ENCODE data around the gene BAHCC1.

The BAHCC1 gene

GRCh38 chr17:81428516-81428915 lies 33.3 kb downstream of the BAHCC1 start:
- H3K4me3 Mint-ChIP-seq, result no peak overlapping the region
- H3K27ac Mint-ChIP-seq, result no peak overlapping the region
- H3K27me3 Mint-ChIP-seq, result peaks cover 2% of the 10 kb centered on the region
- H3K36me3 Mint-ChIP-seq, result no peaks in the 10 kb centered on the region
- no peaks in the 10 kb centered on the region for H3K9me3 Mint-ChIP-seq (ENCODE audit: low read depth)
- peaks cover 11% of the 10 kb centered on the region for H3K4me1 Mint-ChIP-seq (ENCODE audit: low read depth)

- Mint-ChIP-seq H3K4me1 (ENCODE audit: low read depth) (peaks cover 11% of the 10 kb centered on the region), H3K36me3 (no peaks in the 10 kb centered on the region), H3K9me3 (ENCODE audit: low read depth) (no peaks in the 10 kb centered on the region), H3K4me3 (no peak overlapping the region), H3K27me3 (peaks cover 2% of the 10 kb centered on the region), H3K27ac (no peak overlapping the region)
Observed at GRCh38 chr17:81428948-81429774, 33.9 kb downstream of the BAHCC1 start.

- peaks cover 2% of the 10 kb centered on the region for H3K27me3 Mint-ChIP-seq
- H3K4me3 Mint-ChIP-seq, result no peak overlapping the region
- no peak overlapping the region for H3K27ac Mint-ChIP-seq
- H3K4me1 Mint-ChIP-seq (ENCODE audit: low read depth), result peaks cover 11% of the 10 kb centered on the region
- no peaks in the 10 kb centered on the region for H3K9me3 Mint-ChIP-seq (ENCODE audit: low read depth)
- no peaks in the 10 kb centered on the region for H3K36me3 Mint-ChIP-seq
Observed at GRCh38 chr17:81429821-81430551, 34.7 kb downstream of the BAHCC1 start.

- Mint-ChIP-seq H3K36me3 (no peaks in the 10 kb centered on the region), H3K27me3 (peaks cover 2% of the 10 kb centered on the region), H3K4me1 (ENCODE audit: low read depth) (peaks cover 11% of the 10 kb centered on the region), H3K27ac (no peak overlapping the region), H3K4me3 (no peak overlapping the region), H3K9me3 (ENCODE audit: low read depth) (no peaks in the 10 kb centered on the region)
Observed at GRCh38 chr17:81431545-81432482, 36.6 kb downstream of the BAHCC1 start.

GRCh38 chr17:81432941-81433340 lies 37.7 kb downstream of the BAHCC1 start:
- Mint-ChIP-seq H3K27ac (no peak overlapping the region), H3K27me3 (peaks cover 2% of the 10 kb centered on the region), H3K9me3 (ENCODE audit: low read depth) (no peaks in the 10 kb centered on the region), H3K36me3 (no peaks in the 10 kb centered on the region), H3K4me3 (no peak overlapping the region), H3K4me1 (ENCODE audit: low read depth) (peaks cover 7% of the 10 kb centered on the region)

GRCh38 chr17:81433656-81434055 lies 38.4 kb downstream of the BAHCC1 start:
- H3K4me3 Mint-ChIP-seq, result no peak overlapping the region

GRCh38 chr17:81434072-81434471 lies 38.8 kb downstream of the BAHCC1 start:
- H3K27me3 Mint-ChIP-seq, result peaks cover 2% of the 10 kb centered on the region
- no peaks in the 10 kb centered on the region for H3K9me3 Mint-ChIP-seq (ENCODE audit: low read depth)
- H3K36me3 Mint-ChIP-seq, result no peaks in the 10 kb centered on the region
- H3K4me1 Mint-ChIP-seq (ENCODE audit: low read depth), result peaks cover 8% of the 10 kb centered on the region
- H3K4me3 Mint-ChIP-seq, result no peak overlapping the region
- no peak overlapping the region for H3K27ac Mint-ChIP-seq

More at GRCh38 chr17:81433656-81434055, 38.4 kb downstream of the BAHCC1 start:
- peaks cover 9% of the 10 kb centered on the region for H3K4me1 Mint-ChIP-seq (ENCODE audit: low read depth)
- no peak overlapping the region for H3K27ac Mint-ChIP-seq
- peaks cover 2% of the 10 kb centered on the region for H3K27me3 Mint-ChIP-seq
- H3K9me3 Mint-ChIP-seq (ENCODE audit: low read depth), result no peaks in the 10 kb centered on the region
- H3K36me3 Mint-ChIP-seq, result no peaks in the 10 kb centered on the region

- peaks cover 2% of the 10 kb centered on the region for H3K27me3 Mint-ChIP-seq
- no peaks in the 10 kb centered on the region for H3K36me3 Mint-ChIP-seq
- no peak overlapping the region for H3K27ac Mint-ChIP-seq
- no peak overlapping the region for H3K4me3 Mint-ChIP-seq
- H3K9me3 Mint-ChIP-seq (ENCODE audit: low read depth), result no peaks in the 10 kb centered on the region
- peaks cover 10% of the 10 kb centered on the region for H3K4me1 Mint-ChIP-seq (ENCODE audit: low read depth)
Observed at GRCh38 chr17:81434681-81435417, 39.6 kb downstream of the BAHCC1 start.

GRCh38 chr17:81435652-81436293 lies 40.5 kb downstream of the BAHCC1 start:
- Mint-ChIP-seq H3K27ac (no peak overlapping the region), H3K4me3 (no peak overlapping the region), H3K36me3 (no peaks in the 10 kb centered on the region), H3K27me3 (peaks cover 2% of the 10 kb centered on the region), H3K9me3 (ENCODE audit: low read depth) (no peaks in the 10 kb centered on the region), H3K4me1 (ENCODE audit: low read depth) (peaks cover 5% of the 10 kb centered on the region)

GRCh38 chr17:81436294-81436849 lies 41.1 kb downstream of the BAHCC1 start:
- peaks cover 5% of the 10 kb centered on the region for H3K4me1 Mint-ChIP-seq (ENCODE audit: low read depth)
- H3K4me3 Mint-ChIP-seq, result no peak overlapping the region
- H3K36me3 Mint-ChIP-seq, result no peaks in the 10 kb centered on the region
- no peak overlapping the region for H3K27ac Mint-ChIP-seq
- no peaks in the 10 kb centered on the region for H3K9me3 Mint-ChIP-seq (ENCODE audit: low read depth)
- peaks cover 2% of the 10 kb centered on the region for H3K27me3 Mint-ChIP-seq

- no peak overlapping the region for H3K27ac Mint-ChIP-seq
- no peaks in the 10 kb centered on the region for H3K27me3 Mint-ChIP-seq
- no peaks in the 10 kb centered on the region for H3K36me3 Mint-ChIP-seq
- no peaks in the 10 kb centered on the region for H3K9me3 Mint-ChIP-seq (ENCODE audit: low read depth)
- no peak overlapping the region for H3K4me3 Mint-ChIP-seq
- H3K4me1 Mint-ChIP-seq (ENCODE audit: low read depth), result peaks cover 5% of the 10 kb centered on the region
Observed at GRCh38 chr17:81437191-81437651, 42.0 kb downstream of the BAHCC1 start.

GRCh38 chr17:81438007-81438659 lies 42.9 kb downstream of the BAHCC1 start:
- Mint-ChIP-seq H3K27me3 (no peaks in the 10 kb centered on the region), H3K4me1 (ENCODE audit: low read depth) (peaks cover 5% of the 10 kb centered on the region), H3K9me3 (ENCODE audit: low read depth) (no peaks in the 10 kb centered on the region), H3K27ac (no peak overlapping the region), H3K36me3 (no peaks in the 10 kb centered on the region), H3K4me3 (no peak overlapping the region)

- Mint-ChIP-seq H3K4me1 (ENCODE audit: low read depth) (peaks cover 5% of the 10 kb centered on the region), H3K27me3 (no peaks in the 10 kb centered on the region), H3K4me3 (no peak overlapping the region), H3K36me3 (no peaks in the 10 kb centered on the region), H3K9me3 (ENCODE audit: low read depth) (no peaks in the 10 kb centered on the region), H3K27ac (no peak overlapping the region)
Observed at GRCh38 chr17:81438688-81439087, 43.4 kb downstream of the BAHCC1 start.
